Activated CD8-positive, alpha-beta memory T cell treated with anti-CD3 and anti-CD28 coated beads for 1 hour (primary cell): ENCODE measurements around the gene TTC27.
"Not testable (repeated sequence)": the region's sequence is repeated elsewhere in the genome, so short reads cannot be mapped to it uniquely, and the experiment has no call there.

Experiments
- DNase-seq, 2 donors: peaks; one replicate each; pipeline ENCODE4 v3.0.0-alpha.2; 2020; ENCODE audit warnings: low read depth in 1 of 2; ENCODE audit errors: extremely low read depth in 1 of 2

The TTC27 gene

GRCh38 chr2:32718752-32719151, 90.9 kb downstream of the TTC27 start:
- no peak for DNase-seq

- no peak for DNase-seq
Observed at GRCh38 chr2:32719430-32719829, 91.6 kb downstream of the TTC27 start.

GRCh38 chr2:32719933-32720716, 92.3 kb downstream of the TTC27 start:
- DNase-seq, result no peak

- DNase-seq, result no peak
Observed at GRCh38 chr2:32720771-32721170, 92.9 kb downstream of the TTC27 start.

- no peak for DNase-seq
Observed at GRCh38 chr2:32721376-32721775, 93.5 kb downstream of the TTC27 start.

- DNase-seq, result no peak
Observed at GRCh38 chr2:32723467-32724079, 95.7 kb downstream of the TTC27 start.

GRCh38 chr2:32726678-32727077, 98.8 kb downstream of the TTC27 start:
- not testable (repeated sequence) for DNase-seq

GRCh38 chr2:32727157-32727556, 99.3 kb downstream of the TTC27 start:
- DNase-seq, result no peak

- not testable (repeated sequence) for DNase-seq
Observed at GRCh38 chr2:32730958-32731357, 103.1 kb downstream of the TTC27 start.

- no peak for DNase-seq
Observed at GRCh38 chr2:32732120-32732519, 104.3 kb downstream of the TTC27 start.

GRCh38 chr2:32732912-32733472, 105.1 kb downstream of the TTC27 start:
- DNase-seq, result no peak

GRCh38 chr2:32735348-32735747, 107.5 kb downstream of the TTC27 start:
- DNase-seq, result no peak

GRCh38 chr2:32738939-32739338, 111.1 kb downstream of the TTC27 start:
- DNase-seq, result no peak

GRCh38 chr2:32739664-32740063, 111.8 kb downstream of the TTC27 start:
- DNase-seq, result no peak

- no peak for DNase-seq
Observed at GRCh38 chr2:32741575-32741974, 113.7 kb downstream of the TTC27 start.

- no peak for DNase-seq
Observed at GRCh38 chr2:32742376-32742775, 114.5 kb downstream of the TTC27 start.

GRCh38 chr2:32743480-32744236, 115.8 kb downstream of the TTC27 start:
- no peak for DNase-seq

GRCh38 chr2:32745191-32745590, 117.3 kb downstream of the TTC27 start:
- DNase-seq, result no peak

GRCh38 chr2:32745675-32746074, 117.8 kb downstream of the TTC27 start:
- no peak for DNase-seq

GRCh38 chr2:32746669-32747068, 118.8 kb downstream of the TTC27 start:
- DNase-seq, result no peak

- no peak for DNase-seq
Observed at GRCh38 chr2:32748158-32748557, 120.3 kb downstream of the TTC27 start.
